ENCODE results near the gene STEAP1B.

DNA sequence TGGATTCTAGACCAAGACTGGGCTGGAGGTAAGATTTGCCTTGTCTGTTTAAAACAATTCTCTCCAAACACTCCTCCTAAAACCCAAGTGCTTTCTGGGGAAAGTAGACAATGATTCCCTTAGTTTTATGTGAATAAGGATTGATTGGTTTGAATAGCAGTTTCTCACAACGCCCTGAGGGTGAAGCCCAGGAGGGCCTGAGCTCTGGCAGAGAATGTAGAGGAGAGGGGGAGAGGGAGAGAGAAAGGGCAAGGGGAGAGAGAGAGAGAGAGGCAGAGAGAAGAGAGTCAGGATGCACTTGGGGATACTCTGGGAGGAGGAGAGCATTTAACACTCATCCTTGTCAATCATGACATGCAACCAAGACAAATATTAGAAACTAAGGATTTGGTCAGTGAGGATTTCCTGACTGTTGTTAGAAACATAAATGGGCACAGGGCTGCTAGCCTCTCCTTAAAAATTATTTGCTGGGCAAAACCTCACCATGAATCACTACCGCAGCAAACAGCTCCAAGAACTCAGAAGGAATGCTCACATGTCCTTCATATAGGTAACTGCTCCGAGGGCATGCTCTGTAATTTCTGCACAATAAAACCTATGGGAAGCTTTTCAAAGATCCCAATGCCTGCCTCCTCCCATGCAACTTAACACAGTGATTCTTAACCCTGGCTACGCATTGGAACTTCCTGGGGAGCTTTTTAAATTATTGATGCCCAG is 87.9 kb downstream of the STEAP1B start:
- TF ChIP-seq, protein P1, sequence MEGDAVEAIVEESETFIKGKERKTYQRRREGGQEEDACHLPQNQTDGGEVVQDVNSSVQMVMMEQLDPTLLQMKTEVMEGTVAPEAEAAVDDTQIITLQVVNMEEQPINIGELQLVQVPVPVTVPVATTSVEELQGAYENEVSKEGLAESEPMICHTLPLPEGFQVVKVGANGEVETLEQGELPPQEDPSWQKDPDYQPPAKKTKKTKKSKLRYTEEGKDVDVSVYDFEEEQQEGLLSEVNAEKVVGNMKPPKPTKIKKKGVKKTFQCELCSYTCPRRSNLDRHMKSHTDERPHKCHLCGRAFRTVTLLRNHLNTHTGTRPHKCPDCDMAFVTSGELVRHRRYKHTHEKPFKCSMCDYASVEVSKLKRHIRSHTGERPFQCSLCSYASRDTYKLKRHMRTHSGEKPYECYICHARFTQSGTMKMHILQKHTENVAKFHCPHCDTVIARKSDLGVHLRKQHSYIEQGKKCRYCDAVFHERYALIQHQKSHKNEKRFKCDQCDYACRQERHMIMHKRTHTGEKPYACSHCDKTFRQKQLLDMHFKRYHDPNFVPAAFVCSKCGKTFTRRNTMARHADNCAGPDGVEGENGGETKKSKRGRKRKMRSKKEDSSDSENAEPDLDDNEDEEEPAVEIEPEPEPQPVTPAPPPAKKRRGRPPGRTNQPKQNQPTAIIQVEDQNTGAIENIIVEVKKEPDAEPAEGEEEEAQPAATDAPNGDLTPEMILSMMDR (IDR thresholded peaks at IDR 0.05; ENCODE audit: extremely low read depth in 1 of 2, insufficient read depth in 1 of 2, low read depth in 1 of 2, low read length in 2 of 2): no peak
- TF ChIP-seq, protein P2, sequence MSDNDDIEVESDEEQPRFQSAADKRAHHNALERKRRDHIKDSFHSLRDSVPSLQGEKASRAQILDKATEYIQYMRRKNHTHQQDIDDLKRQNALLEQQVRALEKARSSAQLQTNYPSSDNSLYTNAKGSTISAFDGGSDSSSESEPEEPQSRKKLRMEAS (IDR thresholded peaks at IDR 0.05; ENCODE audit: insufficient read depth, insufficient read length): no peak
- no peak for TF ChIP-seq POLR2A (IDR thresholded peaks at IDR 0.05; ENCODE audit: low read depth, low read length)
